GM21717 (cell line): ENCODE results near the gene EPHB3.
A peak's percentile ranks its signal among the peaks of the same experiment; 100 is the strongest.

Experiments used
- ATAC-seq: cut with Tn5 transposase; IDR thresholded peaks from one replicate; pipeline ENCODE4 v1.9.1; 2021; ENCODE audit warnings: mild to moderate bottlenecking, moderate library complexity; ENCODE audit not compliant: unreplicated experiment

Gene EPHB3

GRCh38 chr3:184543256-184543655, 18.3 kb upstream of the EPHB3 start:
- ATAC-seq, result no peak

GRCh38 chr3:184543843-184544512, 17.6 kb upstream of the EPHB3 start:
- peak; percentile 59 for ATAC-seq

GRCh38 chr3:184544513-184544861, 17.1 kb upstream of the EPHB3 start:
- ATAC-seq, result no peak

- ATAC-seq, result no peak
Measured at GRCh38 chr3:184545769-184546168, 15.8 kb upstream of the EPHB3 start.

- no peak for ATAC-seq
Measured at GRCh38 chr3:184546252-184546651, 15.3 kb upstream of the EPHB3 start.

GRCh38 chr3:184549796-184550577, 11.6 kb upstream of the EPHB3 start:
- ATAC-seq, result no peak

GRCh38 chr3:184551103-184551502, 10.5 kb upstream of the EPHB3 start:
- ATAC-seq, result no peak

GRCh38 chr3:184551614-184552256, 9.8 kb upstream of the EPHB3 start:
- no peak for ATAC-seq

GRCh38 chr3:184552296-184552695, 9.3 kb upstream of the EPHB3 start:
- ATAC-seq, result no peak

GRCh38 chr3:184552863-184553262, 8.7 kb upstream of the EPHB3 start:
- ATAC-seq, result no peak

GRCh38 chr3:184553385-184553784, 8.2 kb upstream of the EPHB3 start:
- no peak for ATAC-seq

- no peak for ATAC-seq
Measured at GRCh38 chr3:184554461-184554860, 7.1 kb upstream of the EPHB3 start.

GRCh38 chr3:184556582-184557347, 4.8 kb upstream of the EPHB3 start:
- ATAC-seq, result no peak

- no peak for ATAC-seq
Measured at GRCh38 chr3:184557348-184557950, 4.1 kb upstream of the EPHB3 start.

- no peak for ATAC-seq
Measured at GRCh38 chr3:184558726-184559125, 2.9 kb upstream of the EPHB3 start.

- no peak for ATAC-seq
Measured at GRCh38 chr3:184559336-184559735, 2.2 kb upstream of the EPHB3 start.

- no peak for ATAC-seq
Measured at GRCh38 chr3:184560531-184560930, 1.1 kb upstream of the EPHB3 start.

- no peak for ATAC-seq
Measured at GRCh38 chr3:184561913-184562877, 610 bp downstream of the EPHB3 start.

- no peak for ATAC-seq
Measured at GRCh38 chr3:184562878-184563560, 1.4 kb downstream of the EPHB3 start.
